Ishikawa (cell line): ENCODE measurements around the gene ARG2.

Source experiments
- CEBPB ChIP-seq: IDR thresholded peaks from 2 replicates; pipeline ENCODE4 v1.6.1; 2012
- CREB1 ChIP-seq: IDR thresholded peaks from 2 replicates; pipeline ENCODE4 v1.6.1; 2012; ENCODE audit warnings: low read depth
- EGR1 ChIP-seq: IDR thresholded peaks from 2 replicates; pipeline ENCODE4 v1.6.1; 2012
- EP300 ChIP-seq: IDR thresholded peaks from 2 replicates; pipeline ENCODE4 v1.6.1; 2012; ENCODE audit warnings: borderline replicate concordance
- FOXM1 ChIP-seq: IDR thresholded peaks from 2 replicates; pipeline ENCODE4 v1.6.1; 2012; ENCODE audit warnings: low read depth, borderline replicate concordance
- NFIC ChIP-seq: IDR thresholded peaks from 2 replicates; pipeline ENCODE4 v1.6.1; 2012
- RAD21 ChIP-seq: IDR thresholded peaks from 2 replicates; pipeline ENCODE4 v1.6.1; 2012; ENCODE audit warnings: low read depth
- TAF1 ChIP-seq: IDR thresholded peaks from 2 replicates; pipeline ENCODE4 v1.6.1; 2012; ENCODE audit warnings: low read depth, mild to moderate bottlenecking
- TCF12 ChIP-seq: IDR thresholded peaks from 2 replicates; pipeline ENCODE4 v1.6.1; 2012; ENCODE audit warnings: low read depth
- TEAD4 ChIP-seq: IDR thresholded peaks from 2 replicates; pipeline ENCODE4 v1.6.1; 2012
- YY1 ChIP-seq: IDR thresholded peaks from 2 replicates; pipeline ENCODE4 v1.6.1; 2012; ENCODE audit warnings: low read depth
- ZBTB7A ChIP-seq: IDR thresholded peaks from 2 replicates; pipeline ENCODE4 v1.6.1; 2012; ENCODE audit warnings: low read depth
- TF ChIP-seq, protein P1 (sequence below): IDR thresholded peaks from 2 replicates; pipeline ENCODE4 v1.6.1; 2012
- TF ChIP-seq, protein P2 (sequence below): IDR thresholded peaks from 2 replicates; pipeline ENCODE4 v1.6.1; 2012
- TF ChIP-seq, protein P3 (sequence below): IDR thresholded peaks from 2 replicates; pipeline ENCODE4 v1.6.1; 2012; ENCODE audit warnings: low read depth, mild to moderate bottlenecking

ARG2 gene

DNA sequence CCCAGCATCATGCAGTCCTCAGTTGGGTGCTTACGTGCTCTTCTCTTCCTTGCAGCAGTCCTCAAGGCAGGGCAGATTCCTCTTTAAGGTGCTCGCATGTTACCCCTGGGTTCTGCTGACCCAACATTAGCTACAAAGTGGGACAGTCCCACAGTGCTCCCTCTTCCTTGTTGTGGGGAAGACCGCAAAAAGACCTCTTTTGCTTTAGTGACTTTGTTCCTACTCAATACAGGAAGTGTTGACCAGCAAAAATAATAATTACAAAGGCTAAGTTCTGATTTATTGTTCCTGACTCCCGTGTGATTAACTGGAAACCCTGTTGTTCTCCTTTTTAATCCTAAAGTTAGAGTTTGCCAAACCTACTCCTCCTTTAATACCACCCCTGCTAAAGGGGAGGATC lies 33.4 kb upstream of the ARG2 start:
- TF ChIP-seq NFIC: no peak

DNA sequence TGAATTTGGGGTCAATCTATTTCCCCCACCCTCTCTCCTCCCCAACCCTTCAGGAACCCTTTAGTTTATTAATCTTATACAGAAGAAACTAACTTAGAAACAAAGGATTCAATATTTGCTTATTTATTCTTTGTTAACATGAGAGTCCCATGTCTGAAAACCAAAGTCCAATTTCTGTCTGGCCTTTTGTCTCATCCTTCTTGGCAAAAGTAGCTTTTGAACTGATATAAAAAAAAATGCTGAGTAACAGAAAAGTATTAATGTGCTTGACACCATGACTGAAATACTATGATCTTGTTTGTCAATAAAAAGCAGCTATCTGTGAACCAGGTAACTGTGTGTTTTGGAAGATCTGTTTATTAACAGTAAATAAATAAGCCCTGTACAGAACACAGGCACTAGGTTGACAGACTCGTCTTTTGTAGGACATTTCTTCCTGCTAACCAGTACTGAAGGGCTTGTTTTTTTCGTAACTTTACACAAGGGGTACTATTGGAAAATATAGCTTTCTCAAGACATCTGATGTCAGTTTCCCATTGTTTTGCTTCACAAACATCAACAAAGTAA lies 30.4 kb upstream of the ARG2 start:
- TF ChIP-seq TEAD4: no peak

DNA sequence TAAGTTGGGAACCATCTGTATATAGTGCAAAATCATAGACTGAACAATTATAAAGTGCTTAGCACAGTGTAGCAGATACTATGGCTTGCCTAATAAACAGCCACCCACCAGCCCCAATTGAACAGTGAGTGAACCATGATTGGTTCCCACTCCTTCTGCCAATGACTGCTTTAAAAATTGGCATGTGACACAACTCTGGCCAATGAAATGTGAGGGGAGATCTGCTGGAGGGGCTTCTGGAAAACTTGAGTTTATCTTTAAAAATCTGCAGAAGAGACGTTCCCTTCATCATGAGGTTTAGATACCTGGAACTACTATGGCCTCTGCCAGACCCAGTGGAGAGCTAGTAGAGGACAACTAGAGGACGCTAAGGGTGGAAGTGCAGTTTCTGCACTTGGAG lies 24.3 kb upstream of the ARG2 start:
- TF ChIP-seq, protein P1, sequence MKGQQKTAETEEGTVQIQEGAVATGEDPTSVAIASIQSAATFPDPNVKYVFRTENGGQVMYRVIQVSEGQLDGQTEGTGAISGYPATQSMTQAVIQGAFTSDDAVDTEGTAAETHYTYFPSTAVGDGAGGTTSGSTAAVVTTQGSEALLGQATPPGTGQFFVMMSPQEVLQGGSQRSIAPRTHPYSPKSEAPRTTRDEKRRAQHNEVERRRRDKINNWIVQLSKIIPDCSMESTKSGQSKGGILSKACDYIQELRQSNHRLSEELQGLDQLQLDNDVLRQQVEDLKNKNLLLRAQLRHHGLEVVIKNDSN: peak; percentile 51
- TF ChIP-seq FOXM1: no peak

DNA sequence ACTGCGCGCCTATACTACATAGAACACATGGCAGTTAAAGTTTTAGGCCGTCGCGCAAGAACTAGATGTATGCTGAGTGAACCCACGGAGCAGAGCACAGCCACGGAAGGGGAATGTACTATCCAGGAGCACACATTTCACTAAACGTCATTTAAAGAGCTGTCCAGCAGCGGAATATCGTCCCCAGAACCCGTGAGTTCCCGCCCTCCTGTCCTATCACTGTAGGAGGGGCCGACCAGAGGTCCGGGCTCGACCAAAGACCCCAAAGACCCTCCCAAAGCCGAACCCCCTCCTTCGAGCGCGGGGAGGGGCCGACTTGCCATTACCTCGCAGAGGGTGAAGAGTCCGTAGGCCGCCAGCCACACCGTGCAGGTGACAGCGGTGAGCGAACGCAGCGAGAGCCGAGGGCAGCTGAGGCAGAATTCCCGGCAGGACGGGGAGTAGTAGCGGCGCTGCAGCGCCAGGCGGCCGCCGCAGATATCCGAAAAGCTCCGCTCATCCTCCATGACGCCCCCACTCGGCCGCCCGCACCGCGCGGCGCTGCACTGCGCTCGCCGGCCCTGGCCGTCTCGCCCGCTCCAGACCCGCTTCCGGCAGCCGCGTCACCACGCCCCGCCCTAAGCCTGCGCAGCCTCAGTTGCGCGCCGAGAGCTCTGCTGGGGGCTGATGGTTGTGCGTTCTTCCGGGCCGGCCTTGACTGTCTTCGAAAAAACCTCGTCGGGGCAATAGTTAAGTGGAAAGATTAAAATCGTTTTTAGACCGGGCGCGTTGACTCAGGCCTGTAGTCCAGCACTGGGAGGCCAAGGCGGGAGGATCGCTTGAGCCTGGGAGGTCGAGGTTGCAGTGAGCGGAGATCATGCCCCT lies 19.8 kb upstream of the ARG2 start, which contains the start of gene PIGH:
PIGH (minus strand) TSS at position 571 of the 864 bp plus-strand sequence; CDS start at position 506, 65 bp downstream.
- TF ChIP-seq EGR1 (peak; percentile 29; the same call in 1 of the 2 replicates), FOXM1 (no peak), EP300 (no peak), CEBPB (no peak), NFIC (no peak), YY1 (peak; percentile 59; the same call in 1 of the 2 replicates), ZBTB7A (peak; percentile 96), TEAD4 (no peak), CREB1 (peak; percentile 40; the same call in 1 of the 2 replicates), RAD21 (no peak; the same call in 1 of the 2 replicates), TAF1 (peak; percentile 50; the same call in 1 of the 2 replicates), TCF12 (peak; percentile 37; the same call in 1 of the 2 replicates)
- TF ChIP-seq, protein P2, sequence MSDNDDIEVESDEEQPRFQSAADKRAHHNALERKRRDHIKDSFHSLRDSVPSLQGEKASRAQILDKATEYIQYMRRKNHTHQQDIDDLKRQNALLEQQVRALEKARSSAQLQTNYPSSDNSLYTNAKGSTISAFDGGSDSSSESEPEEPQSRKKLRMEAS: 0 out of 2 replicates have a peak, but pooled peaks have one; percentile 47
- TF ChIP-seq, protein P3, sequence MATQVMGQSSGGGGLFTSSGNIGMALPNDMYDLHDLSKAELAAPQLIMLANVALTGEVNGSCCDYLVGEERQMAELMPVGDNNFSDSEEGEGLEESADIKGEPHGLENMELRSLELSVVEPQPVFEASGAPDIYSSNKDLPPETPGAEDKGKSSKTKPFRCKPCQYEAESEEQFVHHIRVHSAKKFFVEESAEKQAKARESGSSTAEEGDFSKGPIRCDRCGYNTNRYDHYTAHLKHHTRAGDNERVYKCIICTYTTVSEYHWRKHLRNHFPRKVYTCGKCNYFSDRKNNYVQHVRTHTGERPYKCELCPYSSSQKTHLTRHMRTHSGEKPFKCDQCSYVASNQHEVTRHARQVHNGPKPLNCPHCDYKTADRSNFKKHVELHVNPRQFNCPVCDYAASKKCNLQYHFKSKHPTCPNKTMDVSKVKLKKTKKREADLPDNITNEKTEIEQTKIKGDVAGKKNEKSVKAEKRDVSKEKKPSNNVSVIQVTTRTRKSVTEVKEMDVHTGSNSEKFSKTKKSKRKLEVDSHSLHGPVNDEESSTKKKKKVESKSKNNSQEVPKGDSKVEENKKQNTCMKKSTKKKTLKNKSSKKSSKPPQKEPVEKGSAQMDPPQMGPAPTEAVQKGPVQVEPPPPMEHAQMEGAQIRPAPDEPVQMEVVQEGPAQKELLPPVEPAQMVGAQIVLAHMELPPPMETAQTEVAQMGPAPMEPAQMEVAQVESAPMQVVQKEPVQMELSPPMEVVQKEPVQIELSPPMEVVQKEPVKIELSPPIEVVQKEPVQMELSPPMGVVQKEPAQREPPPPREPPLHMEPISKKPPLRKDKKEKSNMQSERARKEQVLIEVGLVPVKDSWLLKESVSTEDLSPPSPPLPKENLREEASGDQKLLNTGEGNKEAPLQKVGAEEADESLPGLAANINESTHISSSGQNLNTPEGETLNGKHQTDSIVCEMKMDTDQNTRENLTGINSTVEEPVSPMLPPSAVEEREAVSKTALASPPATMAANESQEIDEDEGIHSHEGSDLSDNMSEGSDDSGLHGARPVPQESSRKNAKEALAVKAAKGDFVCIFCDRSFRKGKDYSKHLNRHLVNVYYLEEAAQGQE: peak; percentile 74
- TF ChIP-seq, protein P1: no peak

DNA sequence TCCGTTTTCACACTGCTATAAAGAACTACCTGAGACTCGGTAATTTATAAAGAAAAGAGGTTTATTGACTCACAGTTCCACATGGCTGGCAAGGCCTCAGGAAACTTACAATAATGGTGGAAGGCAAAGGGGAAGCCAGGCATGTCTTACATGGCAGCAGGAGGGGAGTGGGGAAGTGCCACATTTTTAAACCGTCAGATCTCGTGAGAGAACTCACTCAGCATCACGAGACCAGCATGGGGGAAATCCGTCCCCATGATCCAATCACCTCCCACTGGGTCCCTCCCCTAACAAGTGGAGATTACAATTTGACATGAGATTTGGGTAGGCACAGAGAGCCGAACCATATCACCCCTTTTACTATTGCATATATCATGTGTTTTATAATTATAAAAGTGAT lies 17.6 kb upstream of the ARG2 start:
- TF ChIP-seq RAD21 (no peak), TAF1 (no peak), FOXM1 (no peak), EP300 (no peak), EGR1 (no peak), TEAD4 (no peak), NFIC (no peak), CREB1 (no peak), ZBTB7A (no peak), CEBPB (no peak), YY1 (no peak), TCF12 (no peak)
- TF ChIP-seq, protein P2: no peak
- TF ChIP-seq, protein P3: no peak
- TF ChIP-seq, protein P1: no peak
